Measurements from ENCODE around the gene ACIN1.

The ACIN1 gene

GRCh38 chr14:23093104-23093503 lies 1.8 kb downstream of the ACIN1 start:
- TF ChIP-seq CEBPB (IDR thresholded peaks at IDR 0.05) (no peak), YY1 (IDR thresholded peaks at IDR 0.05; ENCODE audit: low read depth) (no peak), FOXM1 (IDR thresholded peaks at IDR 0.05; ENCODE audit: borderline replicate concordance, low read depth) (no peak), MAX (IDR thresholded peaks at IDR 0.05) (no peak), ZBTB7A (IDR thresholded peaks at IDR 0.05; ENCODE audit: low read depth) (no peak), REST (IDR thresholded peaks at IDR 0.05; ENCODE audit: low read depth) (no peak)

- TF ChIP-seq REST (IDR thresholded peaks at IDR 0.05; ENCODE audit: low read depth) (no peak), TCF12 (IDR thresholded peaks at IDR 0.05; ENCODE audit: low read depth) (no peak), NFIC (IDR thresholded peaks at IDR 0.05) (no peak), ZBTB7A (IDR thresholded peaks at IDR 0.05; ENCODE audit: low read depth) (no peak), EGR1 (IDR thresholded peaks at IDR 0.05) (no peak), EP300 (IDR thresholded peaks at IDR 0.05; ENCODE audit: borderline replicate concordance) (no peak), CREB1 (IDR thresholded peaks at IDR 0.05; ENCODE audit: low read depth) (no peak), USF1 (IDR thresholded peaks at IDR 0.05) (no peak), RAD21 (IDR thresholded peaks at IDR 0.05; ENCODE audit: low read depth) (no peak), TAF1 (IDR thresholded peaks at IDR 0.05; ENCODE audit: low read depth) (no peak), MAX (IDR thresholded peaks at IDR 0.05) (no peak), CEBPB (IDR thresholded peaks at IDR 0.05) (no peak), TEAD4 (IDR thresholded peaks at IDR 0.05) (no peak), YY1 (IDR thresholded peaks at IDR 0.05; ENCODE audit: low read depth) (no peak), FOXM1 (IDR thresholded peaks at IDR 0.05; ENCODE audit: borderline replicate concordance, low read depth) (no peak)
Measured at GRCh38 chr14:23091294-23092225, 3.4 kb downstream of the ACIN1 start.

- TF ChIP-seq EGR1 (IDR thresholded peaks at IDR 0.05) (no peak), ZBTB7A (IDR thresholded peaks at IDR 0.05; ENCODE audit: low read depth) (no peak), TCF12 (IDR thresholded peaks at IDR 0.05; ENCODE audit: low read depth) (no peak), TEAD4 (IDR thresholded peaks at IDR 0.05) (no peak), CREB1 (IDR thresholded peaks at IDR 0.05; ENCODE audit: low read depth) (no peak), TAF1 (IDR thresholded peaks at IDR 0.05; ENCODE audit: low read depth) (no peak), NFIC (IDR thresholded peaks at IDR 0.05) (no peak), REST (IDR thresholded peaks at IDR 0.05; ENCODE audit: low read depth) (no peak), CEBPB (IDR thresholded peaks at IDR 0.05) (no peak), FOXM1 (IDR thresholded peaks at IDR 0.05; ENCODE audit: borderline replicate concordance, low read depth) (no peak), MAX (IDR thresholded peaks at IDR 0.05) (no peak), RAD21 (IDR thresholded peaks at IDR 0.05; ENCODE audit: low read depth) (no peak), YY1 (IDR thresholded peaks at IDR 0.05; ENCODE audit: low read depth) (no peak), USF1 (IDR thresholded peaks at IDR 0.05) (no peak), EP300 (IDR thresholded peaks at IDR 0.05; ENCODE audit: borderline replicate concordance) (no peak)
Measured at GRCh38 chr14:23090254-23090636, 4.7 kb downstream of the ACIN1 start.

All from Ishikawa (cell line).